ENCODE data around the gene PLCB4.

PLCB4 gene

GRCh38 chr20:9363673-9364072 is 294.8 kb downstream of the PLCB4 start:
- no peak for DNase-seq (ENCODE audit: extremely low read depth, low read depth)
- no peak for TF ChIP-seq CTCF (IDR thresholded peaks at IDR 0.05; ENCODE audit: low read depth, low read length, missing control alignments)

GRCh38 chr20:9367328-9367727 is 298.4 kb downstream of the PLCB4 start:
- no peak for TF ChIP-seq CTCF (IDR thresholded peaks at IDR 0.05; ENCODE audit: low read depth, low read length, missing control alignments)
- no peak overlapping the region for H3K4me3 ChIP-seq (replicated peaks; ENCODE audit: low read depth, low read length)
- DNase-seq (ENCODE audit: extremely low read depth, low read depth) = no peak

More at GRCh38 chr20:9363673-9364072, 294.8 kb downstream of the PLCB4 start:
- no peak overlapping the region for H3K4me3 ChIP-seq (replicated peaks; ENCODE audit: low read depth, low read length)

- no peak for TF ChIP-seq CTCF (IDR thresholded peaks at IDR 0.05; ENCODE audit: low read depth, low read length, missing control alignments)
- DNase-seq (ENCODE audit: extremely low read depth, low read depth) = no peak
- no peak overlapping the region for H3K4me3 ChIP-seq (replicated peaks; ENCODE audit: low read depth, low read length)
Observed at GRCh38 chr20:9367746-9368145, 298.9 kb downstream of the PLCB4 start.

GRCh38 chr20:9368893-9369292 is 300.0 kb downstream of the PLCB4 start:
- DNase-seq (ENCODE audit: extremely low read depth, low read depth) = no peak
- H3K4me3 ChIP-seq (replicated peaks; ENCODE audit: low read depth, low read length) = no peak overlapping the region
- TF ChIP-seq CTCF (IDR thresholded peaks at IDR 0.05; ENCODE audit: low read depth, low read length, missing control alignments) = no peak

- no peak overlapping the region for H3K4me3 ChIP-seq (replicated peaks; ENCODE audit: low read depth, low read length)
- TF ChIP-seq CTCF (IDR thresholded peaks at IDR 0.05; ENCODE audit: low read depth, low read length, missing control alignments) = no peak
- no peak for DNase-seq (ENCODE audit: extremely low read depth, low read depth)
Observed at GRCh38 chr20:9369557-9369956, 300.7 kb downstream of the PLCB4 start.

GRCh38 chr20:9374072-9374471 is 305.2 kb downstream of the PLCB4 start:
- TF ChIP-seq CTCF (IDR thresholded peaks at IDR 0.05; ENCODE audit: low read depth, low read length, missing control alignments) = no peak
- no peak overlapping the region for H3K4me3 ChIP-seq (replicated peaks; ENCODE audit: low read depth, low read length)
- no peak for DNase-seq (ENCODE audit: extremely low read depth, low read depth)

GRCh38 chr20:9374480-9374879 is 305.6 kb downstream of the PLCB4 start:
- TF ChIP-seq CTCF (IDR thresholded peaks at IDR 0.05; ENCODE audit: low read depth, low read length, missing control alignments) = no peak
- DNase-seq (ENCODE audit: extremely low read depth, low read depth) = no peak

More at GRCh38 chr20:9374480-9374879, 305.6 kb downstream of the PLCB4 start:
- H3K4me3 ChIP-seq (replicated peaks; ENCODE audit: low read depth, low read length) = no peak overlapping the region

Measured in HFF-Myc (cell line).